GM21447 (cell line): ENCODE measurements around the gene ZNF311.
"Not testable (repeated sequence)": the region's sequence is repeated elsewhere in the genome, so short reads cannot be mapped to it uniquely, and the experiment has no call there.

ENCODE experiments used
- ATAC-seq: cut with Tn5 transposase; IDR thresholded peaks from one replicate; pipeline ENCODE4 v1.9.1; 2021; ENCODE audit not compliant: unreplicated experiment

ZNF311 gene

GRCh38 chr6:28983838-28984237, 21.3 kb downstream of the ZNF311 start:
- ATAC-seq = no peak

GRCh38 chr6:28982476-28983266, 22.4 kb downstream of the ZNF311 start:
- ATAC-seq = no peak

GRCh38 chr6:28981833-28982475, 23.2 kb downstream of the ZNF311 start:
- ATAC-seq = no peak

GRCh38 chr6:28981431-28981832, 23.7 kb downstream of the ZNF311 start:
- no peak for ATAC-seq

GRCh38 chr6:28980852-28981430, 24.2 kb downstream of the ZNF311 start:
- ATAC-seq = no peak

- no peak for ATAC-seq
These were observed 24.8 kb downstream of the ZNF311 start for GRCh38 chr6:28980137-28980851.

GRCh38 chr6:28979679-28980078, 25.4 kb downstream of the ZNF311 start:
- no peak for ATAC-seq

GRCh38 chr6:28978959-28979561, 26.1 kb downstream of the ZNF311 start:
- peak; percentile 50 for ATAC-seq

GRCh38 chr6:28978133-28978491, 27.0 kb downstream of the ZNF311 start:
- no peak for ATAC-seq

- no peak for ATAC-seq
These were observed 27.6 kb downstream of the ZNF311 start for GRCh38 chr6:28977341-28978132.

- ATAC-seq = no peak
These were observed 28.4 kb downstream of the ZNF311 start for GRCh38 chr6:28976677-28977076.

- ATAC-seq = no peak
These were observed 30.6 kb downstream of the ZNF311 start for GRCh38 chr6:28974505-28974904.

GRCh38 chr6:28970056-28970455, 35.1 kb downstream of the ZNF311 start:
- not testable (repeated sequence) for ATAC-seq

- ATAC-seq = no peak
These were observed 36.0 kb downstream of the ZNF311 start for GRCh38 chr6:28969129-28969528.

- no peak for ATAC-seq
These were observed 36.6 kb downstream of the ZNF311 start for GRCh38 chr6:28968476-28968875.

- ATAC-seq = no peak
These were observed 39.4 kb downstream of the ZNF311 start for GRCh38 chr6:28965706-28966105.

- ATAC-seq = no peak
These were observed 44.1 kb downstream of the ZNF311 start for GRCh38 chr6:28960846-28961500.

GRCh38 chr6:28958561-28959243, 46.4 kb downstream of the ZNF311 start:
- ATAC-seq = not testable (repeated sequence)

- ATAC-seq = not testable (repeated sequence)
These were observed 47.3 kb downstream of the ZNF311 start for GRCh38 chr6:28957795-28958314.
